Parathyroid adenoma (tissue), 2 donors: Measurements from ENCODE around the gene CRIM1.

Experiments used
- H2AFZ ChIP-seq: fragments of 300-600 bp; sonication (generic); one replicate; pipeline ENCODE4 v1.7.0; 2017; ENCODE audit warnings: antibody characterized with exemption, mild to moderate bottlenecking
- H3K27ac ChIP-seq: fragments of 300-600 bp; sonication (generic); one replicate; pipeline ENCODE4 v1.7.0; 2017
- H3K27me3 ChIP-seq: fragments of 300-600 bp; sonication (generic); one replicate; pipeline ENCODE4 v1.7.0; 2017; ENCODE audit warnings: low read length; ENCODE audit not compliant: control insufficient read depth, insufficient read depth
- H3K36me3 ChIP-seq: fragments of 300-600 bp; sonication (generic); one replicate; pipeline ENCODE4 v1.7.0; 2017; ENCODE audit warnings: low read length; ENCODE audit not compliant: control insufficient read depth, insufficient read depth
- H3K4me1 ChIP-seq: fragments of 300-600 bp; sonication (generic); one replicate; pipeline ENCODE4 v1.7.0; 2017; ENCODE audit warnings: control low read depth
- H3K4me2 ChIP-seq: fragments of 300-600 bp; sonication (generic); one replicate; pipeline ENCODE4 v1.7.0; 2017; ENCODE audit warnings: low read length
- H3K4me3 ChIP-seq: fragments of 300-600 bp; sonication (generic); one replicate; pipeline ENCODE4 v1.7.0; 2017; ENCODE audit warnings: low read depth, low read length
- H3K79me2 ChIP-seq: fragments of 300-600 bp; sonication (generic); one replicate; pipeline ENCODE4 v1.7.0; 2017; ENCODE audit warnings: control low read depth
- H3K9ac ChIP-seq: fragments of 300-600 bp; sonication (generic); one replicate; pipeline ENCODE4 v1.7.0; 2017; ENCODE audit warnings: mild to moderate bottlenecking
- H3K9me3 ChIP-seq: fragments of 300-600 bp; sonication (generic); one replicate; pipeline ENCODE4 v1.7.0; 2017; ENCODE audit warnings: low read length; ENCODE audit not compliant: control insufficient read depth
- CTCF ChIP-seq: fragments of 300-600 bp; sonication (generic); IDR thresholded peaks from one replicate; pipeline ENCODE4 v1.7.0; 2017; ENCODE audit warnings: antibody characterized with exemption, mild to moderate bottlenecking
- donor health status: primary hyperparathyroidism.

CRIM1 gene

DNA sequence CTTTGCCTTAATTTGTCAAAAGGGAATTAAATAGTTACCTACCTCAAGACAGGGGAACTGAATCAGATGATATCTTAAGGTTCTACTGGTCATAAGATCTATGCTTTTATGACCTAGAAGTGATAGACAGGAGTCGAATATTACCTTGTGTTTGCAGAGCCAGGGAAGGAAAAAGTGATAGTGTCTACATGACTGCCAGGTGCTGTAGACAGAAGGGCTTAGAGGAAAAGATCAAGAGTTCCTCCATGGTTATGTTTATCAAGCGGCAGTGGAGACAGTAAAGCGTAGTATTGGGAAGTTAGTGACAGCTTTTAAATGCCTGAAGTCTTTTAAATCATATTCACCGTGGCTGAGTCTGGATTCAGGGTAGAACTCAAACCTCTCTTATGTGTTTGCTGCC, 11.9 kb downstream of the CRIM1 start:
- peaks cover 28% of the 10 kb centered on the region for H3K4me1 ChIP-seq

DNA sequence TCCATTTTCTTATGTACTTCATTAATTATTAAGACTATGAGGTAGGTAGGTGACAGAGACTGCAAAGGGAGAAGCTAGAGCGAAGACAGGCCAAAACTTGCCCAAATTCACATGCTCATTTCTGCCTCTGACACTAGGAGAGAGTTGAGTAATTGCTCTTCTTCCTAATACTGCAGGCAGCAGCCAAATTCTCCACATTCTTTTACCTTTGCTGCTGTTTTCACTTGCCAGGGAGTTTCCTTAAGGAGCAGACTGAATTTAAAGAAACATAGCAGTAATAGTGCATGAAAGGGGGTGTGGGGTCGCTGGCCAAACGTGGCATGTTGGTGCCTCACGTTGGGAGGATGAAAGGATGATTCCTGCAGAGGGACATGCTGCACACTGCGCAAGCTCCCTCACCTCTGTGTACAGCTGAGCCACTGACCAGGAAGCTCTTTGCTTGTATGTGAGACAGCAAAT, 12.3 kb downstream of the CRIM1 start:
- no peak overlapping the region for H2AFZ ChIP-seq
- H3K27ac ChIP-seq, result no peak overlapping the region
- no peak overlapping the region for H3K4me3 ChIP-seq
- no peaks in the 10 kb centered on the region for H3K9me3 ChIP-seq
- H3K27me3 ChIP-seq, result no peaks in the 10 kb centered on the region
- H3K9ac ChIP-seq, result no peak overlapping the region
- H3K36me3 ChIP-seq, result no peaks in the 10 kb centered on the region
- H3K79me2 ChIP-seq, result peaks cover 4% of the 10 kb centered on the region
- no peak overlapping the region for H3K4me2 ChIP-seq
- peaks cover 28% of the 10 kb centered on the region for H3K4me1 ChIP-seq
- TF ChIP-seq CTCF, result no peak

More for the DNA sequence above, 11.9 kb downstream of the CRIM1 start:
- Histone ChIP-seq H3K27ac (no peak overlapping the region), H3K4me3 (no peak overlapping the region), H3K9me3 (no peaks in the 10 kb centered on the region), H2AFZ (no peak overlapping the region), H3K36me3 (no peaks in the 10 kb centered on the region), H3K4me2 (no peak overlapping the region), H3K27me3 (no peaks in the 10 kb centered on the region), H3K79me2 (peaks cover 4% of the 10 kb centered on the region), H3K9ac (no peak overlapping the region)
- TF ChIP-seq CTCF, result no peak

DNA sequence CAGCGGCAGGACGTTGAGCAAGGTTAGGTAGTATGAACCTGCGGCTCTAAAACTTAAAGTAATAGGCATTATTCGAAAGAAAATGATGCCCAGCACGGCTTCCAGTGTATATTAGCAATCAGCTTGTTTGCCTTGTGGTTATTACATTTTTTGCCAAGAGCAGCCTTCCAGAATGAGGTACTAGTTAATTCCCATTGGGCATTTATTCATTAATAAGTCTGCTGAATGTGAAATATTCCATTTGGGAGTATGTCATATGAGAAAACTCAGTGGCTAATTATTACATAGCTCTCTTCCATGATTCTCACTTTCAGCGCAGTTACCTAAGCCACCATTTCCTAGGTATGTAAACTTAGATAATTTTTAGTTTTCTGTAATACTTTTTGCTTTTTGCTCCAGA, 12.9 kb downstream of the CRIM1 start:
- Histone ChIP-seq H3K79me2 (peaks cover 4% of the 10 kb centered on the region), H3K27me3 (no peaks in the 10 kb centered on the region), H3K36me3 (no peaks in the 10 kb centered on the region), H3K4me3 (no peak overlapping the region), H3K9me3 (no peaks in the 10 kb centered on the region), H3K9ac (no peak overlapping the region), H3K4me2 (no peak overlapping the region), H3K4me1 (peaks cover 28% of the 10 kb centered on the region), H2AFZ (no peak overlapping the region), H3K27ac (no peak overlapping the region)
- TF ChIP-seq CTCF, result no peak

DNA sequence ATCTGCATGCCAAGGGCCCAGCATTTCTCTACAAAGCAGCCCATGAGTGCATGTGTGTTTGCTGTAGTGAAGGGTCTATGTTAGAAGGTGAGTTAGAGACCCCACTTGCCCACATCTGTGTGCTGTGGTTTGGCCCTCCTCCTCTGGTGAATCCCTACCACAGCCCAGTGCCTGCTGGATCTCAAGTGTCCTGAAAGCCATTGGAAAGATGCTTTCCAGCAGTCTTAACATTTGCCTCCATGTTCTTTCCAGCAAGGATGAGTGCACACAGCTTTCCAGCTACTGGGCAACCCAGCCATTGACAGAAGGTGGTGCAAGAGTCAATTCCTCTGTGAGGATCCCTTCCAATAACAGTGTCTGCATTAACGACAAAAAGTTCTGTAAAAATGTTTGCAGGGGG, 13.6 kb downstream of the CRIM1 start:
- no peak overlapping the region for H3K27ac ChIP-seq
- no peaks in the 10 kb centered on the region for H3K27me3 ChIP-seq
- H3K4me1 ChIP-seq, result peaks cover 28% of the 10 kb centered on the region
- no peak overlapping the region for H3K4me3 ChIP-seq
- no peak overlapping the region for H3K4me2 ChIP-seq
- H3K9ac ChIP-seq, result no peak overlapping the region
- H3K36me3 ChIP-seq, result no peaks in the 10 kb centered on the region
- H2AFZ ChIP-seq, result no peak overlapping the region
- H3K79me2 ChIP-seq, result peaks cover 7% of the 10 kb centered on the region
- no peak for TF ChIP-seq CTCF
- H3K9me3 ChIP-seq, result no peaks in the 10 kb centered on the region

GRCh38 chr2:36369716-36370115, 14.1 kb downstream of the CRIM1 start:
- Histone ChIP-seq H3K27me3 (no peaks in the 10 kb centered on the region), H3K36me3 (no peaks in the 10 kb centered on the region), H3K9me3 (no peaks in the 10 kb centered on the region), H3K4me1 (peaks cover 32% of the 10 kb centered on the region), H3K4me3 (no peak overlapping the region), H3K9ac (no peak overlapping the region), H3K79me2 (peaks cover 5% of the 10 kb centered on the region), H2AFZ (no peak overlapping the region), H3K27ac (no peak overlapping the region), H3K4me2 (no peak overlapping the region)
- no peak for TF ChIP-seq CTCF
